Endothelial cell (in vitro differentiated cells): ENCODE results near the gene TWIST2. TPM values are rescaled to one million over a fixed set of nuclear protein-coding genes. Genes with fewer than 3 reads are reported as not detected.
A peak's percentile ranks its signal among the peaks of the same experiment; 100 is the strongest.

ENCODE experiments used
- DNase-seq: peaks from one replicate; pipeline ENCODE4 v3.0.0; 2021; ENCODE audit warnings: low spot score
- H3K27ac Mint-ChIP-seq: one replicate; pipeline ENCODE4 v1.8.0; 2021; ENCODE audit warnings: mixed read lengths, inconsistent platforms; ENCODE audit not compliant: unreplicated experiment
- H3K27me3 Mint-ChIP-seq: one replicate; pipeline ENCODE4 v1.8.0; 2021; ENCODE audit warnings: mild to moderate bottlenecking, moderate library complexity, mixed read lengths, inconsistent platforms; ENCODE audit not compliant: unreplicated experiment
- H3K36me3 Mint-ChIP-seq: one replicate; pipeline ENCODE4 v1.8.0; 2021; ENCODE audit warnings: mild to moderate bottlenecking, low read depth, mixed read lengths, inconsistent platforms; ENCODE audit not compliant: unreplicated experiment
- H3K4me1 Mint-ChIP-seq: one replicate; pipeline ENCODE4 v1.8.0; 2021; ENCODE audit warnings: mild to moderate bottlenecking, mixed read lengths, inconsistent platforms; ENCODE audit not compliant: unreplicated experiment
- H3K4me3 Mint-ChIP-seq: one replicate; pipeline ENCODE4 v1.8.0; 2021; ENCODE audit warnings: mild to moderate bottlenecking, mixed read lengths, inconsistent platforms; ENCODE audit not compliant: unreplicated experiment
- H3K9me3 Mint-ChIP-seq: one replicate; pipeline ENCODE4 v1.8.0; 2021; ENCODE audit warnings: mixed read lengths, inconsistent platforms; ENCODE audit not compliant: unreplicated experiment
- total RNA-seq: library from RNA; stranded (reverse); fragmentation: NEBNext Ultra II Directional; extraction: Animal tissue kit (Norgen Biotek cat#: 25700); gene quantifications from one replicate; pipeline ENCODE4 v1.2.1, GENCODE V29; 2021; ENCODE audit not compliant: unreplicated experiment
- TF ChIP-seq, protein P1 (sequence below): fragments of 200-600 bp; sonication (generic); IDR thresholded peaks from one replicate; pipeline ENCODE4 v1.5.0; 2021; ENCODE audit warnings: antibody characterized with exemption; ENCODE audit not compliant: unreplicated experiment

TWIST2 gene
- total RNA-seq, 1 donor from 2014 or later, result not detected

DNA sequence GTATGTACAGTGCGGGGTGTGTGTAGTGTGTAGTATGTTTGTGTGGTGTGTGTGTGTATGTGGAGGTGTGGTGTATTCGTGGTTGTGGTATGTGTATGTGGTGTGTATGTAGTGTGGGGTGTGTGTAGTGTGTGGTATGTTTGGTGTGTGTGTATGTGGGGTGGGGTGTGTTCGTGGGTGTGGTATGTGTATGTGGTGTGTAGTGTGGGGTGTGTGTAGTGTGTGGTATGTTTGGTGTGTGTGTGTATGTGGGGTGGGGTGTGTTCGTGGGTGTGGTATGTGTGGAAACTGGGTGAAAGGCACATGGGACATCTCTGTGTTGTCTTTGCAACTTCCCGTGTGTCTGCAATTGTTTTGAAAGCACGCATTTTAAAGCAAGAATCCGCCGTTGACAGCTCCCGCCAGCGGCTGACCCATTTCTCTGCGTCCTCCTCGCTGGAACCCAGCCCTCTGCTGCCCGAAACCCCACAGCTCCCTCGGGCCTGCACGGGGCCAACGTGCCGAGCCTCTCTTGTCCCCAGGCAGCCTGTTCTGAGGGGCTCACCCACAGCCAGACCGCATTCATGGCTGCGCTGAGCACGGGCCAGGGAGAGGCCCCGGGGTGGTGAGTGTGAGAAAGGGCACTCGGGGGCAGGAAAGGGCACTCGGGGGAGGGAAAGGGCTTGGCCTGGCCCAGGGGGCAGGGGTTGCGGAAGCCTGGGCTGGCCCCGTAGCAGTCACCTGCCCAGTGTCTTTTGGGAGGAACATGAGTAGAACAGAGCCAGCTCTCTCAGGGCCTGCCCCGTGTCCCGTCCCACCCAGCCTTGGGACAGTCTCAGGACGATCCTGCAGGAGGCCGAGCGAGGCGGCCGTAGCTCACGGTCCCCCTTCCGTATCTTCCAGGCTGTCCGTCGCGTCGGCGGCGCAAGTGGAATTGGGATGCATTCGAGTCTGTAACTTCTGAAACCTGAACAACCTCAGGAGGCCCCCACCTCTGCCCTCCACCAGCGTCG, 61.4 kb downstream of the TWIST2 start:
- no peak for DNase-seq
- Mint-ChIP-seq H3K27me3 (peaks cover 8% of the 10 kb centered on the region), H3K4me1 (peaks cover 2% of the 10 kb centered on the region)

GRCh38 chr2:238910751-238911351, 63.0 kb downstream of the TWIST2 start:
- peaks cover 2% of the 10 kb centered on the region for H3K4me1 Mint-ChIP-seq
- H3K4me3 Mint-ChIP-seq, result no peak overlapping the region
- no peak for DNase-seq
- no peak overlapping the region for H3K27ac Mint-ChIP-seq
- H3K9me3 Mint-ChIP-seq, result no peaks in the 10 kb centered on the region
- H3K36me3 Mint-ChIP-seq, result peaks cover under 1% of the 10 kb centered on the region
- TF ChIP-seq, protein P1, sequence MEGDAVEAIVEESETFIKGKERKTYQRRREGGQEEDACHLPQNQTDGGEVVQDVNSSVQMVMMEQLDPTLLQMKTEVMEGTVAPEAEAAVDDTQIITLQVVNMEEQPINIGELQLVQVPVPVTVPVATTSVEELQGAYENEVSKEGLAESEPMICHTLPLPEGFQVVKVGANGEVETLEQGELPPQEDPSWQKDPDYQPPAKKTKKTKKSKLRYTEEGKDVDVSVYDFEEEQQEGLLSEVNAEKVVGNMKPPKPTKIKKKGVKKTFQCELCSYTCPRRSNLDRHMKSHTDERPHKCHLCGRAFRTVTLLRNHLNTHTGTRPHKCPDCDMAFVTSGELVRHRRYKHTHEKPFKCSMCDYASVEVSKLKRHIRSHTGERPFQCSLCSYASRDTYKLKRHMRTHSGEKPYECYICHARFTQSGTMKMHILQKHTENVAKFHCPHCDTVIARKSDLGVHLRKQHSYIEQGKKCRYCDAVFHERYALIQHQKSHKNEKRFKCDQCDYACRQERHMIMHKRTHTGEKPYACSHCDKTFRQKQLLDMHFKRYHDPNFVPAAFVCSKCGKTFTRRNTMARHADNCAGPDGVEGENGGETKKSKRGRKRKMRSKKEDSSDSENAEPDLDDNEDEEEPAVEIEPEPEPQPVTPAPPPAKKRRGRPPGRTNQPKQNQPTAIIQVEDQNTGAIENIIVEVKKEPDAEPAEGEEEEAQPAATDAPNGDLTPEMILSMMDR, result no peak
- H3K27me3 Mint-ChIP-seq, result peaks cover 8% of the 10 kb centered on the region

More for the DNA sequence above, 61.4 kb downstream of the TWIST2 start:
- no peak overlapping the region for H3K27ac Mint-ChIP-seq
- no peak overlapping the region for H3K4me3 Mint-ChIP-seq
- no peaks in the 10 kb centered on the region for H3K36me3 Mint-ChIP-seq
- H3K9me3 Mint-ChIP-seq, result no peaks in the 10 kb centered on the region
- TF ChIP-seq, protein P1, result no peak

DNA sequence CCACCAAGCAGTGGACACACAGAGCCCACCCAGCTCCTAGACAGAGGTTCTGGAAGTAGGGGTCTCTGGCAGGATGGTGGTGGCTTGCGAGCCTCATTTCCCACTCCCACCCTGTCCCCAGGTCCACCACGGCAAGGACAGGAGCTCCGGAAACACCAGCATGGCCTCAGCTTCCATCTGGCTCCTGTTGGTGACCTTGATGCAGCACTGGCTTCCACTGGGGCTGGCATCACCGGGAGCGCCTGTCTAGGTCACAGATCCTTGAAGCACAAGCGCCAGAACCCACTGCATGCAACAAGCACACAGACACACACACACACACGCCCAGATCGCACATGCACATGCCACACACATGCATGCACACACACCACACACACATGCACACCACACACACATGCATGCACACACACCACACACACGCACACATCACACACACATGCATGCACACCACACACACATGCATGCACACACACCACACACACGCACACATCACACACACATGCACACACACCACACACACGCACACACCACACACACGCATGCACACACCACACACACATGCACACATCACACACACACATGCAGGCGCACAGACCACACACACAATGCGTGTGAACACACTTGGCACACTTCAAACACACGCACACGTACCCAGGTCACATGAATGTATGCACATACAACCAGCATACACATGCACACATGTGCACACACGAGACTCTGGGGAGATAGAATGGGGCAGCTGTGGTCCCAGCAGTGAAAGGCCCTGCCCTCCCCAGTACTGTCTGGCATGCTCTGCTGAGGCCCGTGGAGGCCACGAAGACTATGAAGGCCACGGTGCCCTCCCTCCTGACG, 63.7 kb downstream of the TWIST2 start:
- Mint-ChIP-seq H3K27me3 (peaks cover 8% of the 10 kb centered on the region), H3K27ac (peak overlapping the region; percentile 18), H3K4me3 (no peak overlapping the region), H3K36me3 (peaks cover 4% of the 10 kb centered on the region), H3K9me3 (no peaks in the 10 kb centered on the region), H3K4me1 (peaks cover 2% of the 10 kb centered on the region)
- DNase-seq, result no peak
- TF ChIP-seq, protein P1, result no peak

GRCh38 chr2:238912228-238912915, 64.5 kb downstream of the TWIST2 start:
- TF ChIP-seq, protein P1, result no peak

More at GRCh38 chr2:238912228-238912915, 64.5 kb downstream of the TWIST2 start:
- peak overlapping the region; percentile 18 for H3K27ac Mint-ChIP-seq
- H3K4me3 Mint-ChIP-seq, result no peak overlapping the region
- H3K4me1 Mint-ChIP-seq, result peaks cover 2% of the 10 kb centered on the region
- H3K27me3 Mint-ChIP-seq, result peaks cover 8% of the 10 kb centered on the region
- DNase-seq, result no peak
- H3K9me3 Mint-ChIP-seq, result no peaks in the 10 kb centered on the region
- peaks cover 4% of the 10 kb centered on the region for H3K36me3 Mint-ChIP-seq
